H9 (cell line): ENCODE data around the gene ARID1B. TPM values are rescaled to one million over a fixed set of nuclear protein-coding genes. Genes with fewer than 3 reads are reported as not detected.
A peak's percentile ranks its signal among the peaks of the same experiment; 100 is the strongest.

ENCODE experiments used
- DNase-seq: peaks from one replicate; pipeline ENCODE4 v3.0.0-alpha.2; 2017
- H2AFZ ChIP-seq: one replicate; pipeline ENCODE4 v1.6.1; 2013; ENCODE audit warnings: mild to moderate bottlenecking, low read length, control low read depth, moderate library complexity
- H2AK5ac ChIP-seq: 2 replicates; pipeline ENCODE4 v1.6.1; 2013; ENCODE audit warnings: low read length, control low read depth, mixed read lengths; ENCODE audit not compliant: insufficient read length
- H2BK120ac ChIP-seq: one replicate; pipeline ENCODE4 v1.6.1; 2013; ENCODE audit warnings: low read depth, mild to moderate bottlenecking, low read length, control low read depth, inconsistent platforms; ENCODE audit not compliant: poor library complexity, severe bottlenecking
- H2BK12ac ChIP-seq: 2 replicates; pipeline ENCODE4 v1.6.1; 2013; ENCODE audit warnings: low read length, control low read depth, mixed read lengths, low read depth; ENCODE audit not compliant: insufficient read length
- H2BK15ac ChIP-seq: 2 replicates; pipeline ENCODE4 v1.6.1; 2013; ENCODE audit warnings: low read depth, low read length, control low read depth
- H2BK20ac ChIP-seq: one replicate; pipeline ENCODE4 v1.6.1; 2013; ENCODE audit warnings: low read depth, mild to moderate bottlenecking, low read length, control low read depth, inconsistent platforms; ENCODE audit not compliant: poor library complexity, severe bottlenecking
- H2BK5ac ChIP-seq: 2 replicates; pipeline ENCODE4 v1.6.1; 2013; ENCODE audit warnings: low read length, control low read depth, mixed read lengths; ENCODE audit not compliant: insufficient read length
- H3K14ac ChIP-seq: 2 replicates; pipeline ENCODE4 v1.6.1; 2013; ENCODE audit warnings: low read length, control low read depth; ENCODE audit not compliant: insufficient read depth
- H3K18ac ChIP-seq: 2 replicates; pipeline ENCODE4 v1.6.1; 2013; ENCODE audit warnings: low read depth, mild to moderate bottlenecking, mixed read lengths, low read length, control low read depth; ENCODE audit not compliant: insufficient read length
- H3K23ac ChIP-seq: 2 replicates; pipeline ENCODE4 v1.6.1; 2013; ENCODE audit warnings: low read length, control low read depth, mixed read lengths, low read depth; ENCODE audit not compliant: insufficient read length
- H3K23me2 ChIP-seq: 2 replicates; pipeline ENCODE4 v1.6.1; 2013; ENCODE audit warnings: low read depth, mild to moderate bottlenecking, mixed read lengths, low read length, control low read depth; ENCODE audit not compliant: insufficient read length, poor library complexity, severe bottlenecking
- H3K27ac ChIP-seq: 2 replicates; pipeline ENCODE4 v1.5.1; 2013; ENCODE audit warnings: low read length, control low read depth, mixed read lengths, low read depth; ENCODE audit not compliant: insufficient read length
- H3K27me3 ChIP-seq: 2 replicates; pipeline ENCODE4 v1.6.1; 2013; ENCODE audit warnings: low read length, control low read depth, inconsistent platforms; ENCODE audit not compliant: insufficient read depth
- H3K4ac ChIP-seq: 2 replicates; pipeline ENCODE4 v1.6.1; 2013; ENCODE audit warnings: low read depth, mild to moderate bottlenecking, control low read depth, inconsistent platforms, low read length, moderate library complexity
- H3K4me1 ChIP-seq: 2 replicates; pipeline ENCODE4 v1.6.1; 2013; ENCODE audit warnings: low read length, control low read depth, inconsistent platforms; ENCODE audit not compliant: insufficient read depth
- H3K4me2 ChIP-seq: 2 replicates; pipeline ENCODE4 v1.6.1; 2013; ENCODE audit warnings: low read length, control low read depth, mixed read lengths; ENCODE audit not compliant: insufficient read length, insufficient read depth
- H3K56ac ChIP-seq: 2 replicates; pipeline ENCODE4 v1.6.1; 2013; ENCODE audit warnings: low read depth, mild to moderate bottlenecking, mixed read lengths, low read length, control low read depth; ENCODE audit not compliant: insufficient read length
- H3K79me1 ChIP-seq: 2 replicates; pipeline ENCODE4 v1.6.1; 2013; ENCODE audit warnings: low read depth, mild to moderate bottlenecking, moderate library complexity, low read length, control low read depth, inconsistent platforms; ENCODE audit not compliant: insufficient read depth, poor library complexity, severe bottlenecking
- H3K79me2 ChIP-seq: 2 replicates; pipeline ENCODE4 v1.6.1; 2013; ENCODE audit warnings: low read length, control low read depth, inconsistent platforms; ENCODE audit not compliant: insufficient read depth
- H3K9ac ChIP-seq: 2 replicates; pipeline ENCODE4 v1.6.1; 2013; ENCODE audit warnings: low read length, control low read depth, mixed read lengths; ENCODE audit not compliant: insufficient read length; ENCODE audit errors: extremely low read depth
- H3K9me3 ChIP-seq: one replicate; pipeline ENCODE4 v1.6.1; 2013; ENCODE audit warnings: low read depth, low read length, inconsistent platforms; ENCODE audit not compliant: control insufficient read depth
- H3T11ph ChIP-seq: one replicate; pipeline ENCODE4 v1.6.1; 2013; ENCODE audit warnings: mild to moderate bottlenecking, low read length, control low read depth, inconsistent platforms
- H4K20me1 ChIP-seq: one replicate; pipeline ENCODE4 v1.6.1; 2013; ENCODE audit not compliant: control insufficient read depth, insufficient read length, insufficient read depth
- H4K5ac ChIP-seq: 2 replicates; pipeline ENCODE4 v1.6.1; 2013; ENCODE audit warnings: low read depth, mild to moderate bottlenecking, mixed read lengths, low read length, control low read depth; ENCODE audit not compliant: insufficient read length
- H4K8ac ChIP-seq: replicated peaks from 2 replicates; pipeline ENCODE4 v1.6.1; 2013; ENCODE audit warnings: low read length, control low read depth, mixed read lengths, low read depth; ENCODE audit not compliant: insufficient read length
- H4K91ac ChIP-seq: 2 replicates; pipeline ENCODE4 v1.6.1; 2013; ENCODE audit warnings: low read depth, mild to moderate bottlenecking, moderate library complexity, mixed read lengths, low read length, control low read depth; ENCODE audit not compliant: insufficient read length
- H3K27ac Mint-ChIP-seq, 3 experiments: 2 replicates in 2 of 3; 3 replicates in 1 of 3; pipeline ENCODE4 v1.8.0; 2020 to 2021; ENCODE audit warnings: mixed read lengths in 3 of 3, mild to moderate bottlenecking in 1 of 3, moderate library complexity in 1 of 3
- H3K27me3 Mint-ChIP-seq: 2 replicates; pipeline ENCODE4 v1.8.0; 2021; ENCODE audit warnings: low read depth, mild to moderate bottlenecking, moderate library complexity, mixed read lengths
- H3K36me3 Mint-ChIP-seq, 3 experiments: 2 replicates in 2 of 3; 3 replicates in 1 of 3; pipeline ENCODE4 v1.8.0; 2020 to 2021; ENCODE audit warnings: low read depth in 3 of 3, mixed read lengths in 3 of 3; ENCODE audit not compliant: insufficient read depth in 1 of 3
- H3K4me1 Mint-ChIP-seq, 2 experiments: 2 replicates each; pipeline ENCODE4 v1.8.0; 2020; ENCODE audit warnings: mixed read lengths in 2 of 2
- H3K4me3 Mint-ChIP-seq, 2 experiments: 2 replicates in 1 of 2; 3 replicates in 1 of 2; pipeline ENCODE4 v1.8.0; 2020 to 2021; ENCODE audit warnings: mild to moderate bottlenecking in 2 of 2, mixed read lengths in 2 of 2, moderate library complexity in 1 of 2
- H3K9me3 Mint-ChIP-seq, 2 experiments: 2 replicates in 1 of 2; 3 replicates in 1 of 2; pipeline ENCODE4 v1.8.0; 2020; ENCODE audit warnings: mild to moderate bottlenecking in 2 of 2, mixed read lengths in 2 of 2, moderate library complexity in 1 of 2
- WGBS: extraction: QIAGEN DNeasy Blood & Tissue Kit; methylation state at CpG from one replicate; pipeline ENCODE4 v1.1.7; 2013; ENCODE audit warnings: missing lambda C conversion rate, low lambda C conversion rate, mixed read lengths; ENCODE audit not compliant: insufficient read length; ENCODE audit errors: extremely low coverage; 5-methylcytosine and 5-hydroxymethylcytosine counted together
- total RNA-seq: library from RNA; stranded (reverse); gene quantifications from 2 replicates; pipeline ENCODE4 v1.2.1, GENCODE V29; 2021
- TF ChIP-seq, protein P1 (sequence below): fragments of 200-600 bp; sonication (generic); conservative IDR thresholded peaks from 3 replicates; pipeline ENCODE4 v1.8.0; 2021; ENCODE audit warnings: antibody characterized with exemption, mild to moderate bottlenecking

ARID1B gene
- total RNA-seq, 1 experiment from 2014 or later = 88.2 TPM

DNA sequence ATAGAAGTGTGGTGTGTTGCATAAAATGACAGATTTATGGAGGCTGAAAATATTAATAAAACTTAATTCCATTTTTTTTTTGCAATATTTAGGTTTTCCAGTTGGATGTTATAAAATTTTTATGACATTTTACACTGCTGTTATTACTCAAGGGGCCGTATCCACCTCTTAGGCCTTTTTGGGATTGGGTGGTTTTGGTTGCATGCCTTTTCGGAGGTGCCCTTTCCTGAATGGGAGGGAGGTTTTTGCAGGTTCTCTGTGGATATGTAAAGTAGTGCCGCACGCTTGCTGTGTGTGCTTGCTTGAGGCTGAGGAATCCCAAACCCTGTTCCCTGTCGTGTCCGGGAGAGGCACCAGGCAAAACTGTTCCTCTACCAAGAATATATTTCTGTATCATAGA lies 6.8 kb downstream of the ARID1B start:
- H3K27me3 Mint-ChIP-seq = no peaks in the 10 kb centered on the region
- Histone ChIP-seq H3K23me2 (peaks cover 8% of the 10 kb centered on the region), H4K91ac (no peak overlapping the region), H3K56ac (no peak overlapping the region), H3K27ac (no peak overlapping the region), H4K20me1 (no peaks in the 10 kb centered on the region), H3K4ac (no peak overlapping the region), H2BK120ac (no peak overlapping the region), H3K9ac (no peak overlapping the region), H4K8ac (no peak overlapping the region), H3K79me2 (peaks cover 45% of the 10 kb centered on the region; the same call in 1 of the 2 replicates), H3K9me3 (no peaks in the 10 kb centered on the region), H3K23ac (no peak overlapping the region), H3K27me3 (no peaks in the 10 kb centered on the region), H2BK20ac (no peak overlapping the region), H4K5ac (no peak overlapping the region), H3T11ph (no peak overlapping the region), H2AK5ac (no peak overlapping the region), H2BK15ac (no peak overlapping the region), H3K18ac (no peak overlapping the region), H3K4me2 (peak overlapping the region; percentile 40), H2AFZ (no peak overlapping the region), H2BK5ac (no peak overlapping the region), H3K79me1 (no peaks in the 10 kb centered on the region), H3K4me1 (peaks cover 9% of the 10 kb centered on the region; the same call in 1 of the 2 replicates), H3K14ac (no peak overlapping the region), H2BK12ac (no peak overlapping the region)
- WGBS = no CpG with 5 or more reads among the region's 6 CpGs
- no peaks in the 10 kb centered on the region; a peak in 1 of 5 replicates for H3K9me3 Mint-ChIP-seq
- peak overlapping the region; percentile 47 to 70 for H3K4me3 Mint-ChIP-seq
- no peak for DNase-seq
- TF ChIP-seq, protein P1, sequence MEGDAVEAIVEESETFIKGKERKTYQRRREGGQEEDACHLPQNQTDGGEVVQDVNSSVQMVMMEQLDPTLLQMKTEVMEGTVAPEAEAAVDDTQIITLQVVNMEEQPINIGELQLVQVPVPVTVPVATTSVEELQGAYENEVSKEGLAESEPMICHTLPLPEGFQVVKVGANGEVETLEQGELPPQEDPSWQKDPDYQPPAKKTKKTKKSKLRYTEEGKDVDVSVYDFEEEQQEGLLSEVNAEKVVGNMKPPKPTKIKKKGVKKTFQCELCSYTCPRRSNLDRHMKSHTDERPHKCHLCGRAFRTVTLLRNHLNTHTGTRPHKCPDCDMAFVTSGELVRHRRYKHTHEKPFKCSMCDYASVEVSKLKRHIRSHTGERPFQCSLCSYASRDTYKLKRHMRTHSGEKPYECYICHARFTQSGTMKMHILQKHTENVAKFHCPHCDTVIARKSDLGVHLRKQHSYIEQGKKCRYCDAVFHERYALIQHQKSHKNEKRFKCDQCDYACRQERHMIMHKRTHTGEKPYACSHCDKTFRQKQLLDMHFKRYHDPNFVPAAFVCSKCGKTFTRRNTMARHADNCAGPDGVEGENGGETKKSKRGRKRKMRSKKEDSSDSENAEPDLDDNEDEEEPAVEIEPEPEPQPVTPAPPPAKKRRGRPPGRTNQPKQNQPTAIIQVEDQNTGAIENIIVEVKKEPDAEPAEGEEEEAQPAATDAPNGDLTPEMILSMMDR = no peak
- peaks cover 3 to 11% (median 10%) of the 10 kb centered on the region in 3 experiments; a peak in 6 of 7 replicates for H3K36me3 Mint-ChIP-seq
- peaks cover 69 to 81% of the 10 kb centered on the region in 2 experiments for H3K4me1 Mint-ChIP-seq
- H3K27ac Mint-ChIP-seq = peak overlapping the region in 2 of 3 experiments; percentile 26 to 77; a peak in 1 of 7 replicates
